Natural killer cell (primary cell): Measurements from ENCODE around the gene LYST. TPM values are rescaled to one million over a fixed set of nuclear protein-coding genes. Genes with fewer than 3 reads are reported as not detected.

Experiments used
- ATAC-seq, 3 donors: fragments of 150-1000 bp in 2 of 3; fragments of 200-7000 bp in 1 of 3; cut with Tn5 transposase; 1 replicate in 1 of 3; 2 replicates in 2 of 3; pipeline ENCODE4 v1.10.0; 2021; ENCODE audit warnings: mild to moderate bottlenecking in 2 of 3, moderate library complexity in 2 of 3
- DNase-seq, 2 donors: peaks; one replicate each; pipeline versions ENCODE4 v3.0.0 to v3.0.0-alpha.2; 2013 to 2021; ENCODE audit warnings: mixed read lengths in 1 of 2
- H3K27ac ChIP-seq: one replicate; pipeline ENCODE4 v1.5.1; 2013; ENCODE audit warnings: mild to moderate bottlenecking, low read length
- H3K27me3 ChIP-seq: one replicate; pipeline ENCODE4 v1.6.1; 2013; ENCODE audit warnings: low read length; ENCODE audit not compliant: control insufficient read depth, insufficient read depth
- H3K36me3 ChIP-seq: one replicate; pipeline ENCODE4 v1.6.1; 2013; ENCODE audit warnings: low read length; ENCODE audit not compliant: control insufficient read depth, insufficient read depth
- H3K4me1 ChIP-seq: one replicate; pipeline ENCODE4 v1.6.1; 2013; ENCODE audit warnings: low read length; ENCODE audit not compliant: control insufficient read depth, insufficient read depth
- H3K4me3 ChIP-seq: one replicate; pipeline ENCODE4 v1.5.1; 2013; ENCODE audit warnings: low read length
- H3K9me3 ChIP-seq: one replicate; pipeline ENCODE4 v1.6.1; 2013; ENCODE audit warnings: low read length; ENCODE audit not compliant: control insufficient read depth, insufficient read depth
- H3K27ac Mint-ChIP-seq, 2 donors: one replicate each; pipeline ENCODE4 v1.8.0; 2022; ENCODE audit warnings: mild to moderate bottlenecking in 2 of 2, mixed read lengths in 2 of 2, moderate library complexity in 1 of 2
- H3K27me3 Mint-ChIP-seq, 2 donors: one replicate each; pipeline ENCODE4 v1.8.0; 2022; ENCODE audit warnings: low read depth in 2 of 2, mixed read lengths in 2 of 2
- H3K36me3 Mint-ChIP-seq: one replicate; pipeline ENCODE4 v1.8.0; 2022; ENCODE audit warnings: mixed read lengths
- H3K4me1 Mint-ChIP-seq, 2 donors: one replicate each; pipeline ENCODE4 v1.8.0; 2022; ENCODE audit warnings: mixed read lengths in 2 of 2
- H3K4me3 Mint-ChIP-seq: one replicate; pipeline ENCODE4 v1.8.0; 2022; ENCODE audit warnings: mild to moderate bottlenecking, moderate library complexity, mixed read lengths
- H3K9me3 Mint-ChIP-seq, 2 donors: one replicate each; pipeline ENCODE4 v1.8.0; 2022; ENCODE audit warnings: mixed read lengths in 2 of 2
- WGBS: methylation state at CpG from one replicate; pipeline ENCODE4 v1.1.7; 2013; ENCODE audit warnings: missing lambda C conversion rate; ENCODE audit not compliant: insufficient coverage; 5-methylcytosine and 5-hydroxymethylcytosine counted together
- intact Hi-C: fragments of 100-400 bp; cut with micrococcal nuclease; formaldehyde crosslinking; loops from one replicate; pipeline ENCODE4 v1.14.2; 2022
- total RNA-seq, 4 donors: library from RNA; stranded (reverse); fragments of 120-200 nt in 1 of 4; gene quantifications; one replicate each; pipeline versions ENCODE4 v1.2.3 to v1.2.4, GENCODE V29; 2013 to 2022
- TF ChIP-seq, protein P1 (sequence below): fragments of 200-600 bp; IDR thresholded peaks from one replicate; pipeline ENCODE4 v1.8.0; 2022; ENCODE audit warnings: antibody characterized with exemption

LYST gene
- total RNA-seq, 3 donors from 2014 or later (not counting 1 experiment from before 2014, with no cell fraction given) = 89.9 to 115 (median 93.6) TPM

DNA sequence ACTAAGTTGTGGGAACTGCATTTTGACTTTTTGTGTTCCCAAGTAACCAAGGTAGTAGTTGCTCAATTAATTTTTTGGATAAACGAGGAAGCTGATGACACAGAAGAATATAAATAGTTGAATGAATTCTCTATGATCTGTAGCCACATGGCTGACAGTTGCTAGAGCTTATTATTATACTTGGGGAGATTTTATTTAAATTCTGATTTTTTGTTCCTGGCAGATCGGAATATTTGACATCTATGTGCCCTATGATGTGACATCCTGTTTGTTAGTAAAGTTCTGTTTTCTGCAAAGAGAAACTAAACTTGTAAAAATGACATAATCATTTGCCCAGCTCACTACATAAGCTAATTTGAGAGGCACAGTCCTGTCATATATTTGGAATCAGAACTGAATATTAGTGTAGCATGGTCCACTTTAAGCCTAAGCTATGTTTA lies 9.7 kb upstream of the LYST start:
- peak overlapping the region in 1 of 2 donors; percentile 96 for H3K27ac Mint-ChIP-seq
- intact Hi-C loops = no loop called here

DNA sequence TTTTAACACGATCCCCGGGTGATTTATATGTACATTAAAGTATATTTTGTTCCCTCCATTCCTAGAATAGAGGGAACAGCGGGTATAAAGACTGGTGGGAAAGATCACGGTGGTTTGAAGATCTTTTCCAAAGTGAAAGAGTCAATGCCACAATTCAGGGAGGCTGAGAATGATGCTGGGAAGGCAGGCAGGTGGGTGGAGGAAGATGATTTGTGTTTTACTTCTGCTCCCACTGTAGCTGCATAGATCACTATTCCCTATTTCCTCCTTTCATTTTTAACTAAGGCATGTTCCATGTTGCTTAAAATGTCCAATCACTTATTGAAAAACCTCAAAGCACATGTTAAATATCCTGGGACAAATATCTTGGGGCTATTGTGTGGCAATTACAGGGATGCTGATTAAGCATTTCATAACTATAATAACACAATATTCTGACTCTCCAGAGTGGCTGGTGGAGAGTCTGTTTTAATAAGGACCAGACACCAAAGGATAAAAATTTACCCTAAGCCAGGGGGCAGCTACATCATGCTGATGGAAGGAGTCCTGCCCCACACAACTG lies 8.4 kb upstream of the LYST start:
- no peaks in the 10 kb centered on the region for H3K36me3 Mint-ChIP-seq
- peaks cover 54 to 56% of the 10 kb centered on the region in 2 donors for H3K4me1 Mint-ChIP-seq
- no peak overlapping the region for H3K4me3 Mint-ChIP-seq
- 68% methylated on average over 2 of the region's 4 CpGs for WGBS
- no peak overlapping the region for H3K4me3 ChIP-seq
- no peaks in the 10 kb centered on the region for H3K36me3 ChIP-seq
- peak overlapping the region in 1 of 2 donors; percentile 96 for H3K27ac Mint-ChIP-seq
- no peak overlapping the region for H3K27ac ChIP-seq
- ATAC-seq (no peak), DNase-seq (no peak)
- H3K27me3 Mint-ChIP-seq = no peaks in the 10 kb centered on the region
- no peaks in the 10 kb centered on the region for H3K9me3 ChIP-seq
- peaks cover 65% of the 10 kb centered on the region for H3K4me1 ChIP-seq
- no peaks in the 10 kb centered on the region for H3K9me3 Mint-ChIP-seq
- intact Hi-C loops = no loop called here
- no peaks in the 10 kb centered on the region for H3K27me3 ChIP-seq
- TF ChIP-seq, protein P1, sequence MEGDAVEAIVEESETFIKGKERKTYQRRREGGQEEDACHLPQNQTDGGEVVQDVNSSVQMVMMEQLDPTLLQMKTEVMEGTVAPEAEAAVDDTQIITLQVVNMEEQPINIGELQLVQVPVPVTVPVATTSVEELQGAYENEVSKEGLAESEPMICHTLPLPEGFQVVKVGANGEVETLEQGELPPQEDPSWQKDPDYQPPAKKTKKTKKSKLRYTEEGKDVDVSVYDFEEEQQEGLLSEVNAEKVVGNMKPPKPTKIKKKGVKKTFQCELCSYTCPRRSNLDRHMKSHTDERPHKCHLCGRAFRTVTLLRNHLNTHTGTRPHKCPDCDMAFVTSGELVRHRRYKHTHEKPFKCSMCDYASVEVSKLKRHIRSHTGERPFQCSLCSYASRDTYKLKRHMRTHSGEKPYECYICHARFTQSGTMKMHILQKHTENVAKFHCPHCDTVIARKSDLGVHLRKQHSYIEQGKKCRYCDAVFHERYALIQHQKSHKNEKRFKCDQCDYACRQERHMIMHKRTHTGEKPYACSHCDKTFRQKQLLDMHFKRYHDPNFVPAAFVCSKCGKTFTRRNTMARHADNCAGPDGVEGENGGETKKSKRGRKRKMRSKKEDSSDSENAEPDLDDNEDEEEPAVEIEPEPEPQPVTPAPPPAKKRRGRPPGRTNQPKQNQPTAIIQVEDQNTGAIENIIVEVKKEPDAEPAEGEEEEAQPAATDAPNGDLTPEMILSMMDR = no peak

More for the DNA sequence above, 9.7 kb upstream of the LYST start:
- WGBS = 27% methylated on average over 2 of the region's 2 CpGs
- H3K27me3 Mint-ChIP-seq = no peaks in the 10 kb centered on the region
- peak overlapping the region; percentile 53 for H3K4me3 Mint-ChIP-seq
- Histone ChIP-seq H3K27ac (peak overlapping the region; percentile 56), H3K27me3 (no peaks in the 10 kb centered on the region), H3K36me3 (no peaks in the 10 kb centered on the region), H3K9me3 (no peaks in the 10 kb centered on the region), H3K4me3 (no peak overlapping the region), H3K4me1 (peaks cover 67% of the 10 kb centered on the region)
- peak; percentile 38 to 68 (median 51) for ATAC-seq
- no peaks in the 10 kb centered on the region for H3K36me3 Mint-ChIP-seq
- no peaks in the 10 kb centered on the region for H3K9me3 Mint-ChIP-seq
- TF ChIP-seq, protein P1 = no peak
- DNase-seq = peak in 1 of 2 donors; percentile 56
- peaks cover 61 to 64% of the 10 kb centered on the region in 2 donors for H3K4me1 Mint-ChIP-seq

DNA sequence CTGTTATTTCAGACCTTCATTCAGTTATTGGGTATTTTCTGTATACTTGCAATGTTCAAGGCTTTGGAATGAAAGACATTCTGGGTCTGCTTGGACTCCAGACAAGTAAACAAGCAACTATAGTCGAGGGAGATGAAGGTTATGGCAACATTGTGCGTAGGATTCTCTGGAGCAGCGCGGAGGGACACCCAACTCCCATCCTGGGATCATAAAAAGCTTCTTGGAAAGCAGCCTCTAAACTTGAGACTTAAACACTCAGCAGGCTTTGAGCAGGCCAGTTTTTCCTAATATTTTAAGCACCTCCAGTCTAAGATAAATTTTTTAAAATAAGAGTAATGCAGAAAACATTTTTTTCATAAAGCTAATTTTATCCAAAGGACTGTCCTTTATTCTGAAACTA lies 7.6 kb upstream of the LYST start:
- TF ChIP-seq, protein P1 = no peak
- Mint-ChIP-seq H3K36me3 (no peaks in the 10 kb centered on the region), H3K27ac (peak overlapping the region in 1 of 2 donors; percentile 96), H3K4me1 (peaks cover 50% of the 10 kb centered on the region in 2 donors), H3K27me3 (no peaks in the 10 kb centered on the region), H3K4me3 (no peak overlapping the region), H3K9me3 (no peaks in the 10 kb centered on the region)
- ATAC-seq = no peak
- H3K9me3 ChIP-seq = no peaks in the 10 kb centered on the region
- peaks cover 63% of the 10 kb centered on the region for H3K4me1 ChIP-seq
- DNase-seq = no peak
- intact Hi-C loops = loop anchor here (5.0 kb wide), 1 partner anchor 37 kb away; no protein-coding TSS in a partner anchor
- H3K36me3 ChIP-seq = no peaks in the 10 kb centered on the region
- H3K27ac ChIP-seq = peak overlapping the region; percentile 76
- no peaks in the 10 kb centered on the region for H3K27me3 ChIP-seq
- H3K4me3 ChIP-seq = no peak overlapping the region
- WGBS = 95% methylated on average over 4 of the region's 4 CpGs
